Body of pancreas (tissue), 4 donors: ENCODE results near the gene OR2A2. TPM values are rescaled to one million over a fixed set of nuclear protein-coding genes. Genes with fewer than 3 reads are reported as not detected.

Experiments used
- ATAC-seq: fragments of 150-250 bp; one replicate; pipeline ENCODE4 v1.9.1; 2016
- DNase-seq, 4 donors: peaks; one replicate each; pipeline ENCODE4 v3.0.0-alpha.2; 2019
- H3K27ac ChIP-seq, 4 donors: fragments of 200-600 bp; sonication (generic); 1 replicate in 3 of 4; 2 replicates in 1 of 4; pipeline versions ENCODE4 v1.5.1 to v1.6.1; 2016 to 2019; ENCODE audit warnings: mild to moderate bottlenecking in 1 of 4, mixed read lengths in 1 of 4, moderate library complexity in 1 of 4
- H3K27me3 ChIP-seq, 2 donors: fragments of 200-600 bp; sonication (generic); one replicate each; pipeline ENCODE4 v1.6.0; 2016; ENCODE audit warnings: mild to moderate bottlenecking in 1 of 2
- H3K36me3 ChIP-seq, 2 donors: fragments of 200-600 bp; sonication (generic); replicated peaks in 1 of 2; 2 replicates each; pipeline ENCODE4 v1.5.1; 2016; ENCODE audit warnings: low read depth in 2 of 2; ENCODE audit not compliant: insufficient read depth in 1 of 2
- H3K4me1 ChIP-seq: fragments of 200-600 bp; sonication (generic); one replicate; pipeline ENCODE4 v1.6.0; 2016
- H3K4me3 ChIP-seq, 2 donors: fragments of 200-600 bp; sonication (generic); 1 replicate in 1 of 2; 2 replicates in 1 of 2; pipeline ENCODE4 v1.5.1; 2016 to 2019
- H3K9me3 ChIP-seq, 3 donors: fragments of 200-600 bp; sonication (generic); 1 replicate in 2 of 3; 2 replicates in 1 of 3; pipeline ENCODE4 v1.5.1; 2016
- CTCF ChIP-seq, 7 experiments: fragments of 450-650 bp in 4 of 7; fragments of 200-600 bp in 3 of 7; sonication (generic) in 3 of 7; IDR thresholded peaks; one replicate each; pipeline ENCODE4 v1.5.1; 2016 to 2019; ENCODE audit warnings: antibody characterized with exemption in 7 of 7
- POLR2A ChIP-seq, 3 donors: fragments of 450-650 bp; IDR thresholded peaks; one replicate each; pipeline ENCODE4 v1.6.1; 2016; ENCODE audit warnings: antibody characterized with exemption in 3 of 3, mild to moderate bottlenecking in 2 of 3
- WGBS, 2 donors: methylation state at CpG; one replicate each; pipeline ENCODE4 v1.1.5; 2017; 5-methylcytosine and 5-hydroxymethylcytosine counted together
- intact Hi-C: fragments of 100-400 bp; cut with DNase I; formaldehyde crosslinking; loops from one replicate; pipeline ENCODE4 v1.15.1; 2023
- total RNA-seq, 2 donors: library from RNA; depleted of rRNA; stranded (reverse); fragments of >200 nt; gene quantifications; one replicate each; pipeline ENCODE4 v1.1.0, GENCODE V29; 2016

OR2A2 gene
- not detected for total RNA-seq

- H3K4me3 ChIP-seq, result no peak within 1 kb of the TSS
- H3K27ac ChIP-seq, result no peak within 1 kb of the TSS
- DNase-seq (no peak), ATAC-seq (no peak)
- no peaks in the 10 kb centered on the region for H3K27me3 ChIP-seq
- H3K4me1 ChIP-seq, result no peaks in the 10 kb centered on the region
- H3K36me3 ChIP-seq, result no peaks in the 10 kb centered on the region
- WGBS, 2 donors, result 84 to 88% methylated on average over 2 of the region's 2 CpGs
- intact Hi-C loops, result no loop called here
- H3K9me3 ChIP-seq, result no peaks in the 10 kb centered on the region
- TF ChIP-seq CTCF (IDR thresholded peaks at IDR 0.05) (no peak), POLR2A (IDR thresholded peaks at IDR 0.05) (no peak)
Observed at GRCh38 chr7:144109283-144109682, at the start of gene OR2A2. TSS of gene OR2A2 (plus strand) at chr7:144109583. CDS start at chr7:144109583, 0 bp downstream.

- Histone ChIP-seq H3K4me3 (no peak overlapping the region), H3K4me1 (no peaks in the 10 kb centered on the region), H3K27ac (no peak overlapping the region), H3K36me3 (no peaks in the 10 kb centered on the region), H3K9me3 (no peaks in the 10 kb centered on the region), H3K27me3 (no peaks in the 10 kb centered on the region)
- intact Hi-C loops, result no loop called here
- TF ChIP-seq POLR2A (IDR thresholded peaks at IDR 0.05) (no peak), CTCF (IDR thresholded peaks at IDR 0.05) (no peak)
- 38% methylated on average over 3 of the region's 3 CpGs for whole genome bisulfite sequencing, 2 donors
- ATAC-seq, result no peak
- no peak for DNase-seq
Observed at GRCh38 chr7:144063710-144064109, 45.7 kb upstream of the OR2A2 start.

GRCh38 chr7:144069511-144069910 lies 39.9 kb upstream of the OR2A2 start, which contains the start of gene OR2A25:
TSS of gene OR2A25 (plus strand) at chr7:144069811. CDS start at chr7:144074220, 4,409 bp downstream.
- no peaks in the 10 kb centered on the region for H3K4me1 ChIP-seq
- no peak within 1 kb of the TSS for H3K27ac ChIP-seq
- H3K27me3 ChIP-seq, result no peaks in the 10 kb centered on the region
- TF ChIP-seq CTCF (IDR thresholded peaks at IDR 0.05) (no peak), POLR2A (IDR thresholded peaks at IDR 0.05) (no peak)
- no peaks in the 10 kb centered on the region for H3K9me3 ChIP-seq
- ATAC-seq (no peak), DNase-seq (no peak)
- H3K4me3 ChIP-seq, result no peak within 1 kb of the TSS
- intact Hi-C loops, result no loop called here
- H3K36me3 ChIP-seq, result no peaks in the 10 kb centered on the region
- WGBS, 2 donors, result 37 to 52% methylated on average over 1 of the region's 1 CpG

- no peak overlapping the region for H3K27ac ChIP-seq
- DNase-seq, result no peak
- WGBS, 2 donors, result 79 to 86% methylated on average over 2 of the region's 2 CpGs
- no peaks in the 10 kb centered on the region for H3K27me3 ChIP-seq
- no peak for TF ChIP-seq POLR2A (IDR thresholded peaks at IDR 0.05)
- no peak for TF ChIP-seq CTCF (IDR thresholded peaks at IDR 0.05)
- intact Hi-C loops, result no loop called here
- no peaks in the 10 kb centered on the region for H3K9me3 ChIP-seq
- no peaks in the 10 kb centered on the region for H3K36me3 ChIP-seq
- no peaks in the 10 kb centered on the region for H3K4me1 ChIP-seq
- ATAC-seq, result no peak
- H3K4me3 ChIP-seq, result no peak overlapping the region
Observed at GRCh38 chr7:144069953-144070352, 39.4 kb upstream of the OR2A2 start.

GRCh38 chr7:144074374-144074773 lies 35.0 kb upstream of the OR2A2 start:
- DNase-seq, result no peak
- Histone ChIP-seq H3K36me3 (no peaks in the 10 kb centered on the region), H3K4me3 (no peak overlapping the region), H3K27me3 (no peaks in the 10 kb centered on the region), H3K9me3 (no peaks in the 10 kb centered on the region), H3K27ac (no peak overlapping the region), H3K4me1 (no peaks in the 10 kb centered on the region)
- intact Hi-C loops, result no loop called here
- no peak for ATAC-seq
- 89 to 90% methylated on average over 8 of the region's 8 CpGs for WGBS, 2 donors
- TF ChIP-seq CTCF (IDR thresholded peaks at IDR 0.05), result no peak
- no peak for TF ChIP-seq POLR2A (IDR thresholded peaks at IDR 0.05)
